BLaER1 (cell line): Measurements from ENCODE around the gene SHANK2.

Source experiments
- H3K27ac ChIP-seq: shearing (Covaris generic); formaldehyde crosslinking; 2 replicates; pipeline ENCODE4 v1.8.1; 2022
- H3K27me3 ChIP-seq: shearing (Covaris generic); formaldehyde crosslinking; 2 replicates; pipeline ENCODE4 v1.8.1; 2022
- H3K36me3 ChIP-seq: shearing (Covaris generic); formaldehyde crosslinking; 2 replicates; pipeline ENCODE4 v1.8.1; 2022
- H3K4me1 ChIP-seq: shearing (Covaris generic); formaldehyde crosslinking; 2 replicates; pipeline ENCODE4 v1.8.1; 2022
- H3K4me2 ChIP-seq: shearing (Covaris generic); formaldehyde crosslinking; 2 replicates; pipeline ENCODE4 v1.8.1; 2022
- H3K4me3 ChIP-seq: shearing (Covaris generic); formaldehyde crosslinking; 2 replicates; pipeline ENCODE4 v1.8.1; 2022
- H3K9ac ChIP-seq: shearing (Covaris generic); formaldehyde crosslinking; 2 replicates; pipeline ENCODE4 v1.8.1; 2022
- H3K9me3 ChIP-seq: shearing (Covaris generic); formaldehyde crosslinking; 2 replicates; pipeline ENCODE4 v1.8.1; 2022
- H4K20me1 ChIP-seq: shearing (Covaris generic); formaldehyde crosslinking; 2 replicates; pipeline ENCODE4 v1.8.1; 2022
- Cebpa-rat ChIP-seq: shearing (Covaris generic); IDR thresholded peaks from 2 replicates; pipeline ENCODE4 v1.8.1; 2022

Gene SHANK2

GRCh38 chr11:71204294-71204693 lies 48.1 kb downstream of the SHANK2 start:
- Histone ChIP-seq H3K9ac (no peak overlapping the region), H3K4me3 (no peak overlapping the region), H3K9me3 (peaks cover 15% of the 10 kb centered on the region), H4K20me1 (no peaks in the 10 kb centered on the region), H3K27me3 (no peaks in the 10 kb centered on the region), H3K4me1 (peaks cover 9% of the 10 kb centered on the region; the same call in 1 of the 2 replicates), H3K27ac (no peak overlapping the region), H3K4me2 (no peak overlapping the region), H3K36me3 (no peaks in the 10 kb centered on the region)
- TF ChIP-seq Cebpa-rat: no peak

- Histone ChIP-seq H4K20me1 (no peaks in the 10 kb centered on the region), H3K4me1 (peaks cover 9% of the 10 kb centered on the region; the same call in 1 of the 2 replicates), H3K4me2 (no peak overlapping the region)
These were observed 48.7 kb downstream of the SHANK2 start for GRCh38 chr11:71203681-71204080.

GRCh38 chr11:71202966-71203365 lies 49.4 kb downstream of the SHANK2 start:
- Histone ChIP-seq H3K36me3 (no peaks in the 10 kb centered on the region), H4K20me1 (no peaks in the 10 kb centered on the region), H3K9ac (no peak overlapping the region), H3K4me3 (no peak overlapping the region), H3K4me2 (no peak overlapping the region), H3K27me3 (no peaks in the 10 kb centered on the region), H3K27ac (no peak overlapping the region), H3K4me1 (peaks cover 9% of the 10 kb centered on the region; the same call in 1 of the 2 replicates), H3K9me3 (peaks cover 1% of the 10 kb centered on the region)
- TF ChIP-seq Cebpa-rat: no peak

More at GRCh38 chr11:71203681-71204080, 48.7 kb downstream of the SHANK2 start:
- no peak overlapping the region for H3K4me3 ChIP-seq
- no peak overlapping the region for H3K9ac ChIP-seq
- no peak for TF ChIP-seq Cebpa-rat
- no peak overlapping the region for H3K27ac ChIP-seq
- no peaks in the 10 kb centered on the region for H3K36me3 ChIP-seq
- peaks cover 9% of the 10 kb centered on the region for H3K9me3 ChIP-seq
- H3K27me3 ChIP-seq: no peaks in the 10 kb centered on the region

GRCh38 chr11:71202598-71202944 lies 49.8 kb downstream of the SHANK2 start:
- no peaks in the 10 kb centered on the region for H3K27me3 ChIP-seq

More at GRCh38 chr11:71202598-71202944, 49.8 kb downstream of the SHANK2 start:
- Histone ChIP-seq H3K4me1 (peaks cover 9% of the 10 kb centered on the region; the same call in 1 of the 2 replicates), H3K9ac (no peak overlapping the region), H3K9me3 (no peaks in the 10 kb centered on the region), H4K20me1 (no peaks in the 10 kb centered on the region), H3K4me2 (no peak overlapping the region), H3K36me3 (no peaks in the 10 kb centered on the region), H3K4me3 (no peak overlapping the region), H3K27ac (no peak overlapping the region)
- no peak for TF ChIP-seq Cebpa-rat
